Left ventricle myocardium inferior (tissue), 1 donor: Measurements from ENCODE around the gene SMIM35. TPM values are rescaled to one million over a fixed set of nuclear protein-coding genes. Genes with fewer than 3 reads are reported as not detected.

Experiments used
- DNase-seq: peaks from one replicate; pipeline ENCODE4 v3.0.0-alpha.2; 2020
- H3K27ac ChIP-seq: fragments of 200-600 bp; replicated peaks from 2 replicates; pipeline ENCODE4 v1.8.0; 2021
- H3K27me3 ChIP-seq: fragments of 200-600 bp; 2 replicates; pipeline ENCODE4 v1.8.0; 2021; ENCODE audit warnings: low read depth
- H3K36me3 ChIP-seq: fragments of 200-600 bp; 2 replicates; pipeline ENCODE4 v1.8.0; 2021
- H3K4me1 ChIP-seq: fragments of 200-600 bp; 2 replicates; pipeline ENCODE4 v1.8.0; 2021
- H3K4me3 ChIP-seq: fragments of 200-600 bp; 2 replicates; pipeline ENCODE4 v1.8.0; 2021; ENCODE audit warnings: mild to moderate bottlenecking, moderate library complexity
- H3K9me3 ChIP-seq: fragments of 200-600 bp; replicated peaks from 2 replicates; pipeline ENCODE4 v1.8.0; 2021
- intact Hi-C: fragments of 100-400 bp; cut with micrococcal nuclease; formaldehyde crosslinking; loops from one replicate; pipeline ENCODE4 v1.11.0; 2022
- total RNA-seq: library from RNA; stranded (reverse); fragmentation: NEBNext Ultra II Directional; extraction: Animal tissue kit (Norgen Biotek cat#: 25700); gene quantifications from one replicate; pipeline ENCODE4 v1.2.1, GENCODE V29; 2021
- TF ChIP-seq, protein P1 (sequence below): fragments of 200-600 bp; IDR thresholded peaks from 2 replicates; pipeline ENCODE4 v1.8.0; 2021; ENCODE audit warnings: antibody characterized with exemption, mild to moderate bottlenecking, borderline replicate concordance
- donor health status: DM: no; HTN: yes; CAD: no; lungs with severe emphysema.

Gene SMIM35
- total RNA-seq, 1 donor from 2014 or later, result not detected

DNA sequence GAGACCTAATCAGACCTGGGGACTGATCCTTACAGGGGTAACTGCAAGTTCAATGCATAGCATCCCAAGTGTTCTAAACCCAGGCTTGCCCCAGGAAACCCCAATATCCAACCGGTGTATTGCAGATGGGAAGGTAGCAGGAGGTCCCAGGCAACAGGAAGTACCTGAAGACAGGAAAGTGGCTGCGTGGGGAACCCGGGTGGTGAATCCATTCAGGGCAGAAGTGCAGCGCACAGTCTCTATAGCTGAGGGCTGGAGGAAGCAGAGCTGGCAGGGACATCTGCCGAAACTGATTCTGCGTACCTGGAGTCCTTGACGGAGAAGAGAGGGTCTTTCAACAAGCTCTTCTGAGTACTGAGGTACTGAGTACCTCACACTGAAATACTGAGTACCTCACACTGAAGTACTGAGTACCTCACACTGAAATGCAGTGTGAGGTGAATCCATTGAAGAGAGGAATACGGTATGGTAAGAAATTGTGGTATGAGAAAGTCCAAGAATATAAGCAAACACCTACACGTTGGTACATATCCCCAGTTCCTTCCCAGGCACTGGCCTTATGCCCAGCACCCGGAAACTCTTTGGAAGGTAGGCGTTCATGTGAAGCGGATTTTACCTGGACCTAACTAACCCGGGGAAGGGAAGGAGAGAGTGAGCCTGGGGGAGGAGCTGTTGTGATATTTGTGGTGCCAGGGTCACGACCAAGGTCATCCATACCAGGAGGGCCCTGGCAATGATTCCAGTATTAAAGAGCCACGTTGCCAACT is 45.8 kb upstream of the SMIM35 start:
- Histone ChIP-seq H3K36me3 (no peaks in the 10 kb centered on the region), H3K4me3 (no peak overlapping the region), H3K9me3 (no peaks in the 10 kb centered on the region), H3K27ac (no peak overlapping the region), H3K27me3 (no peaks in the 10 kb centered on the region), H3K4me1 (peaks cover 8% of the 10 kb centered on the region)
- TF ChIP-seq, protein P1, sequence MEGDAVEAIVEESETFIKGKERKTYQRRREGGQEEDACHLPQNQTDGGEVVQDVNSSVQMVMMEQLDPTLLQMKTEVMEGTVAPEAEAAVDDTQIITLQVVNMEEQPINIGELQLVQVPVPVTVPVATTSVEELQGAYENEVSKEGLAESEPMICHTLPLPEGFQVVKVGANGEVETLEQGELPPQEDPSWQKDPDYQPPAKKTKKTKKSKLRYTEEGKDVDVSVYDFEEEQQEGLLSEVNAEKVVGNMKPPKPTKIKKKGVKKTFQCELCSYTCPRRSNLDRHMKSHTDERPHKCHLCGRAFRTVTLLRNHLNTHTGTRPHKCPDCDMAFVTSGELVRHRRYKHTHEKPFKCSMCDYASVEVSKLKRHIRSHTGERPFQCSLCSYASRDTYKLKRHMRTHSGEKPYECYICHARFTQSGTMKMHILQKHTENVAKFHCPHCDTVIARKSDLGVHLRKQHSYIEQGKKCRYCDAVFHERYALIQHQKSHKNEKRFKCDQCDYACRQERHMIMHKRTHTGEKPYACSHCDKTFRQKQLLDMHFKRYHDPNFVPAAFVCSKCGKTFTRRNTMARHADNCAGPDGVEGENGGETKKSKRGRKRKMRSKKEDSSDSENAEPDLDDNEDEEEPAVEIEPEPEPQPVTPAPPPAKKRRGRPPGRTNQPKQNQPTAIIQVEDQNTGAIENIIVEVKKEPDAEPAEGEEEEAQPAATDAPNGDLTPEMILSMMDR, result no peak
- intact Hi-C loops, result no loop called here
- DNase-seq, result no peak

DNA sequence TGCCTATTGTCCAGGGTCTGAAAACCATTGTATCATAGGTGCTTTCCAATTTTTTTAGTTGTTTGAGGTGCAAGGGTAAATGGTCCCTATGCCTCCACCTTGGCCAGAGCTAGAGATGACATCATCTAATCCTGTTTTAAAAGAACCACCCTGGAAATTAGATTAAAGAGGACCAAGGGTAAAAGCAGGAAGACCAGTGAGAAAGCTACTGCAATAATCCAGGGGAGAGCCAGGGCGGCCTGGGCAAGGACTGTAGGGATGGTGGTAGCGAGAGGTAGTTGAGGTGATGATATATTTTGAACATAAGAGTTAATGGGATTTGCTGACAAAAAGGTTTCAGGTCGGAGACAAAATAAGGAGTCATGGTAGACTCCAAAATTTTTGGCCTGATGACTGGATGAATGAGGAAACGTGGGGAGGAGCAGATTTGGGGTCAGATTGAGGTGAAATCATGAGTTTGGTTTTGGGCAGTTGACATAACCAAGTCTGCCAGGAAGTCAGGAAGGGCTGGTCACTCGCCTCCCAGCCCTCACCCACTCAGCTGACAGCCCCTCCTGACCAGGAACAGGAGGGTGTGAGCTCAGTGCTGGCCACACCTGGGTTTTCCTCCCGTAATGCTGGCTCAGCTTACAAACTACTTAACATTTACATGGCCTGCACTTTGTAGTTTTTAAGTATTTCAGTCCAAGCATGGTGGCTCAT is 42.9 kb upstream of the SMIM35 start:
- DNase-seq, result no peak
- Histone ChIP-seq H3K4me1 (peaks cover 8% of the 10 kb centered on the region), H3K36me3 (no peaks in the 10 kb centered on the region), H3K4me3 (no peak overlapping the region), H3K27me3 (no peaks in the 10 kb centered on the region), H3K27ac (no peak overlapping the region), H3K9me3 (no peaks in the 10 kb centered on the region)
- intact Hi-C loops, result no loop called here
- TF ChIP-seq, protein P1, result no peak

DNA sequence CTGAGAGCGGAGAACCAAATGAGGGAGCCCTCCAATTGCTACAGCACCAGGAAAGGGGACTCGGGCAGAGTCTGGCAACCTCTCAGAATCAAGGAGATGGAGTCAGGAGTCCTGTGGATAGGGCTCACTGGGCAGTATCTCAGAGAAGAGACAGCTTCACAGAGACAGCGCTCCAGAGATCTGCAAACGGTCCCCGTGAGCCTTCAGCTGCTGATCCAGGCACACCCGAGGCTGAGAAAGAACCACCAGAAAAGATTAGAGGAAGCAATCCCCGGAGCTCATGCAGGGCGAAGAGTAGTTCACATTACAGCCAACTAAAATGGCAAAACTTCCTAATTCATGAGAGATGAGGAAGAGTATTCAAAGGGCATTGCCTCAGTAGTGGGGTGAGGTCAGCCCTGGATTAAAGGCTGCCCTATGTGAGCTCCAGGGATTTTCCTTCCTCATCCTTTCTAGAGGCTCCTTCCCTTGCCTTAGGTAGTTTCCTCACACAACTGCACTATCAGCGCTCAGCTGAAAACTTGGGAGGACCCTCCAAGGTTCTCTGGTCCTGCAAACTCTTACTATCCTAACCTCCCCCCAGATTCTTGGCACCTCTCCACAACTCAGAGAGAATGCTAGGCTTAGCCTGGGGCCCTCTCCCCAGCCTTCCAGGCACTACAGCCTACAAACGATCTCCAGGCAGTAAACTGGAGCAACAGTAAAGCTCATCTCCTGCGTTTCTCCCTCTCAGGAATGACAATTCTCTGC is 42.1 kb upstream of the SMIM35 start:
- no peak for DNase-seq
- TF ChIP-seq, protein P1, result no peak
- no peaks in the 10 kb centered on the region for H3K36me3 ChIP-seq
- no peak overlapping the region for H3K4me3 ChIP-seq
- intact Hi-C loops, result no loop called here
- H3K4me1 ChIP-seq, result peaks cover 8% of the 10 kb centered on the region
- H3K27me3 ChIP-seq, result no peaks in the 10 kb centered on the region
- H3K27ac ChIP-seq, result no peak overlapping the region
- no peaks in the 10 kb centered on the region for H3K9me3 ChIP-seq

DNA sequence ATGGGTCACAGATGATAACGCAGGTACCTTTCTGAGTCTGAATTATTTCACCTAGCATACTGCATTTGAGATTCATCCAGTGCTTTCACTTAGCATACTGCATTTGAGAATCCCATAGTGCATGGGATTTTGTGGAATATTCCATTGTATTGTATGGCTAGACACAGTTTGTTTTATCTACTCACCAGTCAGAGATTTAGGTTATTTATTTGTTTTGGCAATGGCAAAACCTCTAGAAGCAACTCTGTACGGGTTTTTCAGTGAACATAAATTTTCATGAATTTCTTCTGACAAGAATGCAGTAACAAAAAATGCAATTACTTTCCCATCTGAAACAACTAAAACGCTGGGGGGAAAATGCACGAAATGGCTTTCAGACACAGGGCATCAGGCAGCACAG is 41.5 kb upstream of the SMIM35 start:
- intact Hi-C loops, result no loop called here
- no peak overlapping the region for H3K27ac ChIP-seq

More for the DNA sequence above, 41.5 kb upstream of the SMIM35 start:
- DNase-seq, result no peak
- H3K27me3 ChIP-seq, result no peaks in the 10 kb centered on the region
- peaks cover 8% of the 10 kb centered on the region for H3K4me1 ChIP-seq
- TF ChIP-seq, protein P1, result no peak
- H3K36me3 ChIP-seq, result no peaks in the 10 kb centered on the region
- H3K4me3 ChIP-seq, result no peak overlapping the region
- no peaks in the 10 kb centered on the region for H3K9me3 ChIP-seq
